Keratinocyte (primary cell): ENCODE measurements around the gene AGR3.

Experiments used
- CTCF ChIP-seq, 3 experiments: IDR thresholded peaks in 1 of 3; conservative IDR thresholded peaks in 1 of 3; optimal IDR thresholded peaks in 1 of 3; 2 replicates in 2 of 3; 3 replicates in 1 of 3; pipeline versions ENCODE3 to v1.5.1; 2011; ENCODE audit warnings: low read length in 3 of 3, mild to moderate bottlenecking in 3 of 3, moderate library complexity in 2 of 3, control low read depth in 1 of 3, inconsistent platforms in 1 of 3; ENCODE audit not compliant: insufficient read depth in 2 of 3; ENCODE audit errors: extremely low read depth in 1 of 3
- EZH2 ChIP-seq: IDR thresholded peaks from one replicate; pipeline ENCODE4 v1.6.1; 2012; ENCODE audit warnings: inconsistent platforms, mild to moderate bottlenecking, low read length, moderate library complexity

DNA sequence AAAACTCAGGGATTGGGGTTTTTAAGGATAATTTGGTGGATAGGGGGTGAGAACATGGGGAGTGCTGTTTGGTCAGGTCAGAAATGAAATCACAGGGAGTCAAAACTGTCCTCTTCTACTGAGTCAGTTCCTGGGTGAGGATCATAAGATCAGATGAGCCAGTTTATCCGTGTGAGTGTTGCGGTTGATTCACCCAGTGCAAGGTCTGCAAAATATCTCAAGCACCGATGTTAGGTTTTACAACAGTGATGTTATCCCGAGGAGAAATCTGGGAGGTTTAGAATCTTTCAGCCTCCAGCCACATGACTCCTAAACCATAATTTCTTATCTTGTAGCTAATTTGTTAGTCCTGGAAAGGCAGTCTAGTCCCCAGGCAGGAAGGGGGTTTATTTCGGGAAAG lies 45.3 kb downstream of the AGR3 start:
- TF ChIP-seq CTCF (optimal IDR thresholded peaks at IDR 0.05 in 1 of 3, IDR thresholded peaks at IDR 0.05 in 1 of 3, conservative IDR thresholded peaks at IDR 0.05 in 1 of 3; ENCODE audit: extremely low read depth in 1 of 3, insufficient read depth in 2 of 3, low read length in 3 of 3) (no peak), EZH2 (no peak)
